SU-DHL-6 (cell line): ENCODE data around the gene NAT9.

Source experiments
- H2AFZ ChIP-seq: fragments of 200-600 bp; sonication (generic); 2 replicates; pipeline ENCODE4 v1.6.1; 2014; ENCODE audit warnings: low read depth, mild to moderate bottlenecking, moderate library complexity, mixed read lengths, antibody characterized with exemption, low read length; ENCODE audit not compliant: severe bottlenecking
- H3F3A ChIP-seq: fragments of 200-600 bp; shearing (Covaris generic); 2 replicates; pipeline ENCODE4 v1.6.0; 2016; ENCODE audit warnings: antibody characterized with exemption, mild to moderate bottlenecking; ENCODE audit not compliant: insufficient read depth
- H3K27ac ChIP-seq: fragments of 200-600 bp; sonication (generic); 2 replicates; pipeline ENCODE4 v1.5.1; 2016; ENCODE audit warnings: low read depth, mild to moderate bottlenecking, low read length, moderate library complexity, mixed read lengths
- H3K27me3 ChIP-seq: fragments of 200-600 bp; sonication (generic), shearing (Covaris generic); 2 replicates; pipeline ENCODE4 v1.6.0; 2014; ENCODE audit warnings: mild to moderate bottlenecking, low read length
- H3K36me3 ChIP-seq: fragments of 200-600 bp; sonication (generic); 2 replicates; pipeline ENCODE4 v1.6.1; 2014; ENCODE audit warnings: mild to moderate bottlenecking, low read length, mixed read lengths
- H3K4me2 ChIP-seq: fragments of 300-600, 200-600 bp; shearing (Covaris generic), sonication (generic); 2 replicates; pipeline ENCODE4 v1.6.0; 2014; ENCODE audit warnings: low read length, low read depth, mild to moderate bottlenecking; ENCODE audit not compliant: poor library complexity, severe bottlenecking
- H3K4me3 ChIP-seq: fragments of 200-600 bp; sonication (generic); 2 replicates; pipeline ENCODE4 v1.5.1; 2014; ENCODE audit warnings: antibody characterized with exemption, low read length, mild to moderate bottlenecking, mixed read lengths; ENCODE audit not compliant: insufficient read depth, poor library complexity, severe bottlenecking
- H3K79me2 ChIP-seq: fragments of 200-600 bp; sonication (generic); 2 replicates; pipeline ENCODE4 v1.6.1; 2014; ENCODE audit warnings: mild to moderate bottlenecking, low read length, moderate library complexity; ENCODE audit not compliant: insufficient read depth
- H3K9ac ChIP-seq: fragments of 200-600 bp; sonication (generic); 2 replicates; pipeline ENCODE4 v1.7.0; 2014; ENCODE audit warnings: mild to moderate bottlenecking, low read length
- H3K9me2 ChIP-seq: fragments of 200-600 bp; sonication (generic); replicated peaks from 2 replicates; pipeline ENCODE4 v1.6.1; 2014; ENCODE audit warnings: low read length; ENCODE audit not compliant: insufficient read depth
- H3K9me3 ChIP-seq: fragments of 200-600 bp; sonication (generic); 2 replicates; pipeline ENCODE4 v1.6.1; 2014; ENCODE audit warnings: low read length, mixed read lengths; ENCODE audit not compliant: insufficient read depth
- H4K20me1 ChIP-seq: fragments of 200-600 bp; sonication (generic); 2 replicates; pipeline ENCODE4 v1.6.1; 2014; ENCODE audit warnings: low read depth, mild to moderate bottlenecking, antibody characterized with exemption, low read length, moderate library complexity, mixed read lengths
- EZH2phosphoT487 ChIP-seq: fragments of 200-600 bp; sonication (generic), shearing (Covaris generic); conservative IDR thresholded peaks from 2 replicates; pipeline ENCODE4 v1.6.1; 2018; ENCODE audit warnings: mild to moderate bottlenecking, antibody characterized with exemption, low read length, moderate library complexity, mixed read lengths
- TF ChIP-seq, protein P1 (sequence below): fragments of 200-600 bp; sonication (generic); IDR thresholded peaks from one replicate; pipeline ENCODE4 v1.5.1; 2017; ENCODE audit warnings: antibody characterized with exemption, mild to moderate bottlenecking, low read length, moderate library complexity; ENCODE audit not compliant: insufficient read depth, poor library complexity, severe bottlenecking

Gene NAT9

DNA sequence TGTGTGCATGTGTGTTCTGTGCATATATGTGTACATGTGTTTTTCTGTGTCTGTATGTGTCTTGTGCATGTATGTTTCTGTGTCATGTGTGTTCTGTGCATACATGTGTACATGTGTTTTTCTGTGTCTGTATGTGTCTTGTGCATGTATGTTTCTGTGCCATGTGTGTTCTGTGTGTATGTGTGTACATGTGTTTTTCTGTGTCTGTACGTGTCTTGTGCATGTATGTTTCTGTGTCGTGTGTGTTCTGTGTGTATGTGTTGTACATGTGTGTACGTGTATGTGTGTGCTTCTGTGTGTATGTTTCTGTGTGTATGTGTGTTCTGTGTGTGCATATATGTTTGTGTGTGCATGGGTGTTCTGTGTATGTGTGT, 47.5 kb downstream of the NAT9 start:
- no peaks in the 10 kb centered on the region for H3K79me2 ChIP-seq
- H3K27me3 ChIP-seq = no peaks in the 10 kb centered on the region
- no peaks in the 10 kb centered on the region for H3F3A ChIP-seq
- no peaks in the 10 kb centered on the region for H3K36me3 ChIP-seq
- no peaks in the 10 kb centered on the region for H4K20me1 ChIP-seq
- H3K9me3 ChIP-seq = peaks cover 11% of the 10 kb centered on the region; the same call in 1 of the 2 replicates
- no peak for TF ChIP-seq EZH2phosphoT487
- TF ChIP-seq, protein P1, sequence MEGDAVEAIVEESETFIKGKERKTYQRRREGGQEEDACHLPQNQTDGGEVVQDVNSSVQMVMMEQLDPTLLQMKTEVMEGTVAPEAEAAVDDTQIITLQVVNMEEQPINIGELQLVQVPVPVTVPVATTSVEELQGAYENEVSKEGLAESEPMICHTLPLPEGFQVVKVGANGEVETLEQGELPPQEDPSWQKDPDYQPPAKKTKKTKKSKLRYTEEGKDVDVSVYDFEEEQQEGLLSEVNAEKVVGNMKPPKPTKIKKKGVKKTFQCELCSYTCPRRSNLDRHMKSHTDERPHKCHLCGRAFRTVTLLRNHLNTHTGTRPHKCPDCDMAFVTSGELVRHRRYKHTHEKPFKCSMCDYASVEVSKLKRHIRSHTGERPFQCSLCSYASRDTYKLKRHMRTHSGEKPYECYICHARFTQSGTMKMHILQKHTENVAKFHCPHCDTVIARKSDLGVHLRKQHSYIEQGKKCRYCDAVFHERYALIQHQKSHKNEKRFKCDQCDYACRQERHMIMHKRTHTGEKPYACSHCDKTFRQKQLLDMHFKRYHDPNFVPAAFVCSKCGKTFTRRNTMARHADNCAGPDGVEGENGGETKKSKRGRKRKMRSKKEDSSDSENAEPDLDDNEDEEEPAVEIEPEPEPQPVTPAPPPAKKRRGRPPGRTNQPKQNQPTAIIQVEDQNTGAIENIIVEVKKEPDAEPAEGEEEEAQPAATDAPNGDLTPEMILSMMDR = no peak
- no peak overlapping the region for H3K4me3 ChIP-seq
- H3K4me2 ChIP-seq = no peak overlapping the region
- no peaks in the 10 kb centered on the region for H3K9me2 ChIP-seq
- no peak overlapping the region for H3K27ac ChIP-seq
- H2AFZ ChIP-seq = no peak overlapping the region
- H3K9ac ChIP-seq = no peak overlapping the region

DNA sequence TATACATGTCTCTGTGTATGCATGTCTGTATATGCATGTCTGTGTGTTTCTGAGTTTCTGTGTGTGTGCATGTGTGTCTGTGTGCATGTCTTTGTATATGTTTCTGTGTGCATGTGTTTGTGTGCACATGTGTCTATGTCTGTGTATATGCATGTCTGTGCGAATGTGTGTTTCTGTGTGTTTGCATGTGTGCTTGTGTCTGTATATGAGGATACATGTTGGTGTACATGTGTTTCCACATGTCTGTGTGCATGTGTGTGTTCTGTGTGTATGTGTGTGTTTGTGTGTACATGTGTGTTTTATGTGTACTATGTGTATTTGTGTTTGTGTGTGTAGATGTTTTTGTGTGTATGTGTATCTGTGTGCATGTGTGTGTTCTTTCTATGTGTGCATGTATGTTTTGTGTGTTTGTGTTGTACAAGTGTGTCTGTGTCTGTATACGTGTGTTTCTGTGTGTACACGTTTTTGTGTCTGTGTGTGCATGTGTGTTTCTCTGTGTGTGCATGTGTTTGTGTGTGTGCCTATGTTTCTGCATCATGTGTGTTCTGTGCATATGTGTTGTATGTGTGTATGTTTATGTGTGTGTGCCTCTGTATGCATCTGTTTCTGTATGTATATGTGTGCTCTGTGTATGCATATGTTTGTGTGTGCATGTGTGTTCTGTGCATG, 48.0 kb downstream of the NAT9 start:
- Histone ChIP-seq H3K9ac (no peak overlapping the region), H4K20me1 (no peaks in the 10 kb centered on the region), H3K36me3 (no peaks in the 10 kb centered on the region), H3K4me2 (no peak overlapping the region), H3K27me3 (no peaks in the 10 kb centered on the region), H3K9me2 (no peaks in the 10 kb centered on the region), H3K79me2 (no peaks in the 10 kb centered on the region), H2AFZ (no peak overlapping the region), H3F3A (no peaks in the 10 kb centered on the region), H3K4me3 (no peak overlapping the region), H3K9me3 (peaks cover 11% of the 10 kb centered on the region; the same call in 1 of the 2 replicates), H3K27ac (no peak overlapping the region)
- no peak for TF ChIP-seq EZH2phosphoT487
- TF ChIP-seq, protein P1 = no peak

- TF ChIP-seq, protein P1 = no peak
- no peak for TF ChIP-seq EZH2phosphoT487
- H3K4me3 ChIP-seq = no peak overlapping the region
- H3K9me2 ChIP-seq = no peaks in the 10 kb centered on the region
- H3K36me3 ChIP-seq = no peaks in the 10 kb centered on the region
- H3K4me2 ChIP-seq = no peak overlapping the region
- H3K9ac ChIP-seq = no peak overlapping the region
- H3K27me3 ChIP-seq = no peaks in the 10 kb centered on the region
- H3K27ac ChIP-seq = no peak overlapping the region
- H4K20me1 ChIP-seq = no peaks in the 10 kb centered on the region
- peaks cover 11% of the 10 kb centered on the region; the same call in 1 of the 2 replicates for H3K9me3 ChIP-seq
- no peak overlapping the region for H2AFZ ChIP-seq
- no peaks in the 10 kb centered on the region for H3K79me2 ChIP-seq
- H3F3A ChIP-seq = no peaks in the 10 kb centered on the region
Measured at GRCh38 chr17:74725111-74725510, 51.0 kb downstream of the NAT9 start.
